SK-N-SH (cell line): ENCODE measurements around the gene TAF6L. TPM values are rescaled to one million over a fixed set of nuclear protein-coding genes. Genes with fewer than 3 reads are reported as not detected.
A peak's percentile ranks its signal among the peaks of the same experiment; 100 is the strongest.

ENCODE experiments used
- CTCF ChIA-PET: fragments of 300-600, 350-600 bp; formaldehyde crosslinking; extraction: SDS; loops from one replicate; lab custom pipeline; 2021; lab: Yijun Ruan, JAX
- POLR2A ChIA-PET: fragments of 350-600 bp; sonication (Branson Sonifier 250); formaldehyde crosslinking; extraction: SDS; loops from one replicate; lab custom pipeline; 2020; ENCODE audit warnings: antibody characterized with exemption, inconsistent platforms; lab: Yijun Ruan, JAX
- DNase-seq: peaks from one replicate; pipeline ENCODE4 v3.0.0; 2012
- H2AFZ ChIP-seq: fragments of 200-600 bp; sonication (generic); 2 replicates; pipeline ENCODE4 v1.8.1; 2016; ENCODE audit warnings: antibody characterized with exemption, mild to moderate bottlenecking, low read depth
- H3F3A ChIP-seq: fragments of 200-600 bp; sonication (generic); replicated peaks from 2 replicates; pipeline ENCODE3; 2016; ENCODE audit warnings: antibody characterized with exemption, mild to moderate bottlenecking; ENCODE audit not compliant: insufficient read depth
- H3K27ac ChIP-seq, 2 experiments: fragments of 200-500 bp in 1 of 2; fragments of 200-600 bp in 1 of 2; sonication (Bioruptor generic) in 1 of 2; sonication (generic), shearing (Covaris generic) in 1 of 2; 2 replicates each; pipeline versions ENCODE4 v1.5.1 to v1.6.1; 2014 to 2016; ENCODE audit warnings: low read depth in 2 of 2, inconsistent platforms in 1 of 2, low read length in 1 of 2, mild to moderate bottlenecking in 1 of 2, mixed read lengths in 1 of 2
- H3K27me3 ChIP-seq: fragments of 200-600 bp; sonication (generic), shearing (Covaris generic); 2 replicates; pipeline ENCODE4 v1.6.1; 2016; ENCODE audit warnings: mixed run types; ENCODE audit not compliant: insufficient read depth
- H3K36me3 ChIP-seq, 2 experiments: fragments of 200-500 bp in 1 of 2; fragments of 200-600 bp in 1 of 2; sonication (Bioruptor generic) in 1 of 2; sonication (generic) in 1 of 2; replicated peaks in 1 of 2; 2 replicates each; pipeline versions ENCODE3 to v1.5.1; 2014 to 2016; ENCODE audit warnings: low read length in 1 of 2, mild to moderate bottlenecking in 1 of 2; ENCODE audit not compliant: insufficient read depth in 2 of 2, control insufficient read depth in 1 of 2
- H3K4me1 ChIP-seq, 2 experiments: fragments of 200-500 bp in 1 of 2; fragments of 200-600 bp in 1 of 2; sonication (Bioruptor generic) in 1 of 2; sonication (generic), shearing (Covaris generic) in 1 of 2; 2 replicates each; pipeline versions ENCODE4 v1.5.1 to v1.6.1; 2014 to 2016; ENCODE audit warnings: low read depth in 1 of 2, low read length in 1 of 2, mixed run types in 1 of 2; ENCODE audit not compliant: insufficient read depth in 2 of 2, control insufficient read depth in 1 of 2
- H3K4me2 ChIP-seq: fragments of 200-600 bp; sonication (generic), shearing (Covaris generic); 2 replicates; pipeline ENCODE4 v1.6.1; 2017; ENCODE audit warnings: mixed run types
- H3K4me3 ChIP-seq, 2 experiments: fragments of 200-500 bp in 1 of 2; fragments of 200-600 bp in 1 of 2; sonication (Bioruptor generic) in 1 of 2; sonication (generic), shearing (Covaris generic) in 1 of 2; 2 replicates each; pipeline versions ENCODE4 v1.5.1 to v1.8.1; 2014 to 2016; ENCODE audit warnings: low read depth in 2 of 2, inconsistent platforms in 1 of 2, low read length in 1 of 2, mild to moderate bottlenecking in 1 of 2, mixed read lengths in 1 of 2, moderate library complexity in 1 of 2
- H3K79me2 ChIP-seq: fragments of 200-600 bp; sonication (generic); 2 replicates; pipeline ENCODE4 v1.8.1; 2017; ENCODE audit warnings: mild to moderate bottlenecking; ENCODE audit not compliant: insufficient read depth
- H3K9ac ChIP-seq: fragments of 200-600 bp; sonication (generic); 2 replicates; pipeline ENCODE4 v1.6.1; 2017; ENCODE audit warnings: mixed run types
- H3K9me2 ChIP-seq: fragments of 200-600 bp; sonication (generic); 2 replicates; pipeline ENCODE4 v1.6.1; 2017; ENCODE audit warnings: mixed run types
- H3K9me3 ChIP-seq: fragments of 200-600 bp; sonication (generic); 2 replicates; pipeline ENCODE4 v1.6.1; 2017; ENCODE audit warnings: mixed run types, mild to moderate bottlenecking, moderate library complexity
- H4K20me1 ChIP-seq: fragments of 200-600 bp; sonication (generic); 2 replicates; pipeline ENCODE4 v1.6.1; 2017; ENCODE audit warnings: mild to moderate bottlenecking, mixed run types; ENCODE audit not compliant: insufficient read depth
- CTCF ChIP-seq: fragments of 200-600 bp; sonication (generic); IDR thresholded peaks from 2 replicates; pipeline ENCODE4 v1.6.1; 2017; ENCODE audit warnings: antibody characterized with exemption, mild to moderate bottlenecking, moderate library complexity
- EP300 ChIP-seq, 2 experiments: IDR thresholded peaks; 2 replicates each; pipeline versions ENCODE4 v1.4.0 to v1.6.1; 2012; ENCODE audit warnings: borderline replicate concordance in 1 of 2, low read depth in 1 of 2, low read length in 1 of 2
- EZH2phosphoT487 ChIP-seq: fragments of 200-600 bp; sonication (generic); IDR thresholded peaks from 2 replicates; pipeline ENCODE4 v1.6.1; 2017; ENCODE audit warnings: low read depth, mixed run types, mild to moderate bottlenecking, antibody characterized with exemption, moderate library complexity, borderline replicate concordance
- GABPA ChIP-seq: IDR thresholded peaks from 2 replicates; pipeline ENCODE4 v1.4.0; 2012; ENCODE audit warnings: low read depth, mild to moderate bottlenecking
- NRF1 ChIP-seq: IDR thresholded peaks from 2 replicates; pipeline ENCODE4 v1.6.1; 2012; ENCODE audit warnings: low read depth, mild to moderate bottlenecking, low read length
- POLR2AphosphoS5 ChIP-seq: IDR thresholded peaks from 2 replicates; pipeline ENCODE4 v1.6.1; 2012; ENCODE audit warnings: low read depth, low read length
- SMC3 ChIP-seq: IDR thresholded peaks from 2 replicates; pipeline ENCODE4 v1.6.1; 2012; ENCODE audit warnings: low read depth, low read length, improper control_type of control experiment
- TCF12 ChIP-seq: IDR thresholded peaks from 2 replicates; pipeline ENCODE4 v1.4.0; 2012
- TEAD4 ChIP-seq: IDR thresholded peaks from 2 replicates; pipeline ENCODE4 v1.4.0; 2012; ENCODE audit warnings: mild to moderate bottlenecking, borderline replicate concordance; ENCODE audit not compliant: insufficient read depth
- USF1 ChIP-seq: IDR thresholded peaks from 2 replicates; pipeline ENCODE4 v1.4.0; 2012; ENCODE audit warnings: low read depth, borderline replicate concordance
- USF2 ChIP-seq: fragments of 150-350 bp; IDR thresholded peaks from 2 replicates; pipeline ENCODE4 v1.6.1; 2017; ENCODE audit warnings: antibody characterized with exemption, low read length, low read depth, borderline replicate concordance
- YY1 ChIP-seq: IDR thresholded peaks from 2 replicates; pipeline ENCODE4 v1.4.0; 2012; ENCODE audit warnings: low read depth, mild to moderate bottlenecking
- ZBTB33 ChIP-seq: IDR thresholded peaks from 2 replicates; pipeline ENCODE4 v1.4.0; 2012; ENCODE audit warnings: low read depth, borderline replicate concordance
- WGBS: methylation state at CpG from one replicate; pipeline ENCODE4 v1.1.6; 2017; ENCODE audit warnings: low lambda C conversion rate; 5-methylcytosine and 5-hydroxymethylcytosine counted together
- polyA plus RNA-seq, 3 experiments: library from polyadenylated mRNA; depleted of rRNA; stranded (reverse); fragments of >200 nt; gene quantifications; 2 replicates each; pipeline ENCODE4 v1.2.3, GENCODE V29; 2012

The TAF6L gene
- polyA plus RNA-seq, 1 of the 3 experiments (the other 2 are of a cell fraction) = 33.6 TPM

GRCh38 chr11:62771144-62772021 is at the start of gene TAF6L (continued):
- no peak for TF ChIP-seq TEAD4
- peak; percentile 83 for TF ChIP-seq USF2
- peak; percentile 92 for TF ChIP-seq USF1
- no peak for TF ChIP-seq TCF12
- peak; percentile 74 for TF ChIP-seq POLR2AphosphoS5
- peak; percentile 51 for TF ChIP-seq NRF1
- no peak for TF ChIP-seq EZH2phosphoT487
- TF ChIP-seq SMC3 = no peak
- TF ChIP-seq YY1 = no peak
- no peak for TF ChIP-seq ZBTB33
- TF ChIP-seq EP300 (IDR thresholded peaks at IDR 0.05; ENCODE audit: borderline replicate concordance in 1 of 2, low read depth in 1 of 2, low read length in 1 of 2) = no peak

GRCh38 chr11:62721994-62722393 is 49.2 kb upstream of the TAF6L start:
- 89% methylated on average over 7 of the region's 7 CpGs for WGBS
- Histone ChIP-seq H3K79me2 (peaks cover 98% of the 10 kb centered on the region), H2AFZ (no peak overlapping the region), H3K9ac (no peak overlapping the region), H3F3A (peaks cover 22% of the 10 kb centered on the region), H3K4me2 (no peak overlapping the region), H3K27ac (no peak overlapping the region), H3K27me3 (no peaks in the 10 kb centered on the region), H3K9me2 (no peaks in the 10 kb centered on the region), H3K36me3 (peaks cover 59 to 87% of the 10 kb centered on the region in 2 experiments), H4K20me1 (peaks cover 36% of the 10 kb centered on the region), H3K4me3 (no peak overlapping the region), H3K4me1 (peaks cover 9 to 15% of the 10 kb centered on the region in 2 experiments; a peak in 3 of 4 replicates), H3K9me3 (no peaks in the 10 kb centered on the region)
- CTCF ChIA-PET = no interaction called here
- TF ChIP-seq CTCF (0 out of 2 replicates have a peak, but pooled peaks have one; percentile 20), GABPA (no peak)
- POLR2A ChIA-PET = no interaction called here
- no peak for DNase-seq
